GM12878 (cell line): Measurements from ENCODE around the gene SAMD9.

ENCODE experiments used
- EZH2 ChIP-seq: IDR thresholded peaks from 2 replicates; pipeline ENCODE4 v1.6.1; 2012; ENCODE audit warnings: low read depth, mild to moderate bottlenecking, control low read depth, inconsistent platforms, low read length, borderline replicate concordance; ENCODE audit not compliant: control insufficient read depth
- FOS ChIP-seq: IDR thresholded peaks from 3 replicates; pipeline ENCODE4 v1.6.1; 2011; ENCODE audit warnings: borderline replicate concordance; ENCODE audit not compliant: insufficient read length; ENCODE audit errors: extremely low read depth
- GABPA ChIP-seq: IDR thresholded peaks from 2 replicates; pipeline ENCODE4 v1.6.1; 2014; ENCODE audit warnings: antibody characterized with exemption, low read depth, mild to moderate bottlenecking, inconsistent platforms
- MEF2A ChIP-seq: IDR thresholded peaks from 2 replicates; pipeline ENCODE4 v1.6.1; 2011; ENCODE audit warnings: low read depth, mild to moderate bottlenecking, low read length, moderate library complexity; ENCODE audit not compliant: insufficient read depth
- MXI1 ChIP-seq: fragments of 150-350 bp; IDR thresholded peaks from 2 replicates; pipeline ENCODE4 v1.6.1; 2011; ENCODE audit warnings: low read depth, mild to moderate bottlenecking, inconsistent platforms, low read length, improper control_type of control experiment
- TF ChIP-seq, protein P1 (sequence below), 3 experiments: IDR thresholded peaks in 2 of 3; conservative IDR thresholded peaks in 1 of 3; 2 replicates each; pipeline ENCODE4 v1.5.1; 2011; ENCODE audit warnings: low read depth in 3 of 3, low read length in 3 of 3, mild to moderate bottlenecking in 3 of 3, control low read depth in 2 of 3, moderate library complexity in 2 of 3, inconsistent platforms in 1 of 3, mixed read lengths in 1 of 3; ENCODE audit not compliant: control insufficient read depth in 2 of 3, insufficient read depth in 1 of 3; ENCODE audit errors: extremely low read depth in 1 of 3
- TF ChIP-seq, protein P2 (sequence below): IDR thresholded peaks from 2 replicates; pipeline ENCODE4 v1.6.1; 2011; ENCODE audit warnings: mild to moderate bottlenecking, low read depth, low read length, moderate library complexity; ENCODE audit not compliant: insufficient replicate concordance

DNA sequence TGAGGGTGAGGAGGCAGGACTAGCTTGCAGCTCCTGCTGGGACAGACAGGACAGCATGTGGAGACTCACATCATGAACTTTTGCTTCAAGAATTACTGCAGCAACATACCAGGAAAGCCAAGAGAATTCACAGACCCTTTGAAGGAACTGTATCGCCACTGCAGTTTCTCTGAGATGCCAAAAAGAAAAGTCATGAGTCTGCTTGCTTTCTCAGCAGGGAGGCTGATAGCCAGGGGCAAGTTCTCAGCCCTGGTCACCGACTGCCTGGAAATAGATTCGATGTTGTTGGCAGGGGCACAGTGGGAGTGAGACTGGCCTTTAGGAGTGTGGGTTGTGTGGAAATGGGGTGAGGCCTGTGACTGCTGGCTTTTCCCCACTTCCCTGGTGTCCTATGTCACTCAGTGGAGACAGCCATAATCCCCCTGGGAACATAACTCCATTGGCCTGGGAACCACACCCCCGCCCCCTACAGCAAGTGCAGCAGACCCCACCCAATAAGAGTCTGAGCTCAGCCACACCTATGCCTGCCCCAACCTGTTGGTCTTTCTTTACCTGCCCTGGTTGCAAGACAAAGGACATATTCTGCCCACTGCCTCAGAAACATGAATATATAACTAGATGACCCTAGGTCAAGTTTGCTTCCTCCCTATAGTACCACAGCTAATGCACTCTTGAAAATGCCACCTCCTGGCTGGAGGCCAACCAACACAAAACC lies 1.6 kb upstream of the SAMD9 start:
- TF ChIP-seq MXI1 (no peak), FOS (no peak), MEF2A (no peak), GABPA (no peak), EZH2 (no peak)
- TF ChIP-seq, protein P1, sequence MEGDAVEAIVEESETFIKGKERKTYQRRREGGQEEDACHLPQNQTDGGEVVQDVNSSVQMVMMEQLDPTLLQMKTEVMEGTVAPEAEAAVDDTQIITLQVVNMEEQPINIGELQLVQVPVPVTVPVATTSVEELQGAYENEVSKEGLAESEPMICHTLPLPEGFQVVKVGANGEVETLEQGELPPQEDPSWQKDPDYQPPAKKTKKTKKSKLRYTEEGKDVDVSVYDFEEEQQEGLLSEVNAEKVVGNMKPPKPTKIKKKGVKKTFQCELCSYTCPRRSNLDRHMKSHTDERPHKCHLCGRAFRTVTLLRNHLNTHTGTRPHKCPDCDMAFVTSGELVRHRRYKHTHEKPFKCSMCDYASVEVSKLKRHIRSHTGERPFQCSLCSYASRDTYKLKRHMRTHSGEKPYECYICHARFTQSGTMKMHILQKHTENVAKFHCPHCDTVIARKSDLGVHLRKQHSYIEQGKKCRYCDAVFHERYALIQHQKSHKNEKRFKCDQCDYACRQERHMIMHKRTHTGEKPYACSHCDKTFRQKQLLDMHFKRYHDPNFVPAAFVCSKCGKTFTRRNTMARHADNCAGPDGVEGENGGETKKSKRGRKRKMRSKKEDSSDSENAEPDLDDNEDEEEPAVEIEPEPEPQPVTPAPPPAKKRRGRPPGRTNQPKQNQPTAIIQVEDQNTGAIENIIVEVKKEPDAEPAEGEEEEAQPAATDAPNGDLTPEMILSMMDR (IDR thresholded peaks at IDR 0.05 in 2 of 3, conservative IDR thresholded peaks at IDR 0.05 in 1 of 3; ENCODE audit: control insufficient read depth in 2 of 3, extremely low read depth in 1 of 3, insufficient read depth in 1 of 3, low read depth in 3 of 3, low read length in 3 of 3) = no peak
- TF ChIP-seq, protein P2, sequence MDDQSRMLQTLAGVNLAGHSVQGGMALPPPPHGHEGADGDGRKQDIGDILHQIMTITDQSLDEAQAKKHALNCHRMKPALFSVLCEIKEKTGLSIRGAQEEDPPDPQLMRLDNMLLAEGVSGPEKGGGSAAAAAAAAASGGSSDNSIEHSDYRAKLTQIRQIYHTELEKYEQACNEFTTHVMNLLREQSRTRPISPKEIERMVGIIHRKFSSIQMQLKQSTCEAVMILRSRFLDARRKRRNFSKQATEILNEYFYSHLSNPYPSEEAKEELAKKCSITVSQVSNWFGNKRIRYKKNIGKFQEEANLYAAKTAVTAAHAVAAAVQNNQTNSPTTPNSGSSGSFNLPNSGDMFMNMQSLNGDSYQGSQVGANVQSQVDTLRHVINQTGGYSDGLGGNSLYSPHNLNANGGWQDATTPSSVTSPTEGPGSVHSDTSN = no peak
